ENCODE data around the gene ZNF138.

Gene ZNF138

DNA sequence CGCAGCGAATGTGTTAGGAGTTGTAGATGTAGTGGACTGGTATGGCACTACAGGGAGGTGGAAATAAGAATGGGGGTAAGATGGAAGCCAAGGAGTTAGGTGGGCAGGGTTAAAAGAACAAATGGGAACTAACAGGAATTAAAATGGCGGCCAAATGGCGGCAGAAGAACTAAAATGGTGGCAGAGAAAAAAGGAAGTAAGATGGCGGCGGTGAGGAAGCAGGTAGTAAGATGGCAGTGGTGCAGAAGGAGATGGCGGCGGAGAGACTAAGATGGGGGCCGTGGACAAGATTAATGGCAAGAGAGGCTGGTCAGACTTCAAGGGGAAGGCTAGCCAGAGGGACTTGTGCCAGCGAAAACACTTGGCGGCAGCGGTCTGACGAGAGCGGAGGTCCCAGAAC, 44.5 kb downstream of the ZNF138 start:
- H3K79me2 ChIP-seq (ENCODE audit: low read length): no peaks in the 10 kb centered on the region

GRCh38 chr7:64839910-64840309, 45.7 kb downstream of the ZNF138 start:
- H2AFZ ChIP-seq (ENCODE audit: low read depth, low read length): no peak overlapping the region
- H3K4me1 ChIP-seq (ENCODE audit: low read length): no peaks in the 10 kb centered on the region
- H3K36me3 ChIP-seq (replicated peaks; ENCODE audit: low read depth, low read length): no peaks in the 10 kb centered on the region
- H3K27me3 ChIP-seq (ENCODE audit: low read depth, low read length): no peaks in the 10 kb centered on the region
- TF ChIP-seq CTCF (IDR thresholded peaks at IDR 0.05; ENCODE audit: low read depth, low read length): no peak
- TF ChIP-seq EZH2phosphoT487 (IDR thresholded peaks at IDR 0.05; ENCODE audit: low read depth): no peak
- H3K4me2 ChIP-seq (ENCODE audit: low read length): no peak overlapping the region
- H3K9ac ChIP-seq (ENCODE audit: low read length): no peak overlapping the region
- H3K79me2 ChIP-seq (ENCODE audit: low read length): no peaks in the 10 kb centered on the region
- no peak overlapping the region for H3K27ac ChIP-seq (ENCODE audit: low read length)
- no peaks in the 10 kb centered on the region for H3K9me3 ChIP-seq (ENCODE audit: insufficient read depth, low read length)
- no peaks in the 10 kb centered on the region for H4K20me1 ChIP-seq (ENCODE audit: insufficient read depth, low read length)
- no peak overlapping the region for H3K4me3 ChIP-seq (ENCODE audit: low read length)

More for the DNA sequence above, 44.5 kb downstream of the ZNF138 start:
- no peaks in the 10 kb centered on the region for H4K20me1 ChIP-seq (ENCODE audit: insufficient read depth, low read length)
- H3K27me3 ChIP-seq (ENCODE audit: low read depth, low read length): no peaks in the 10 kb centered on the region
- H3K9ac ChIP-seq (ENCODE audit: low read length): no peak overlapping the region
- H2AFZ ChIP-seq (ENCODE audit: low read depth, low read length): no peak overlapping the region
- no peaks in the 10 kb centered on the region for H3K9me3 ChIP-seq (ENCODE audit: insufficient read depth, low read length)
- no peaks in the 10 kb centered on the region for H3K36me3 ChIP-seq (replicated peaks; ENCODE audit: low read depth, low read length)
- H3K27ac ChIP-seq (ENCODE audit: low read length): no peak overlapping the region
- no peak for TF ChIP-seq CTCF (IDR thresholded peaks at IDR 0.05; ENCODE audit: low read depth, low read length)
- TF ChIP-seq EZH2phosphoT487 (IDR thresholded peaks at IDR 0.05; ENCODE audit: low read depth): no peak
- H3K4me3 ChIP-seq (ENCODE audit: low read length): no peak overlapping the region
- no peaks in the 10 kb centered on the region for H3K4me1 ChIP-seq (ENCODE audit: low read length)
- no peak overlapping the region for H3K4me2 ChIP-seq (ENCODE audit: low read length)

GRCh38 chr7:64849250-64849923, 55.2 kb downstream of the ZNF138 start:
- Histone ChIP-seq H3K27ac (ENCODE audit: low read length) (no peak overlapping the region), H3K27me3 (ENCODE audit: low read depth, low read length) (no peaks in the 10 kb centered on the region), H3K4me3 (ENCODE audit: low read length) (no peak overlapping the region), H3K36me3 (replicated peaks; ENCODE audit: low read depth, low read length) (no peaks in the 10 kb centered on the region), H3K4me2 (ENCODE audit: low read length) (no peak overlapping the region), H4K20me1 (ENCODE audit: insufficient read depth, low read length) (no peaks in the 10 kb centered on the region), H3K9ac (ENCODE audit: low read length) (no peak overlapping the region), H2AFZ (ENCODE audit: low read depth, low read length) (no peak overlapping the region), H3K79me2 (ENCODE audit: low read length) (no peaks in the 10 kb centered on the region), H3K4me1 (ENCODE audit: low read length) (no peaks in the 10 kb centered on the region), H3K9me3 (ENCODE audit: insufficient read depth, low read length) (no peaks in the 10 kb centered on the region)
- no peak for TF ChIP-seq CTCF (IDR thresholded peaks at IDR 0.05; ENCODE audit: low read depth, low read length)

- Histone ChIP-seq H3K27ac (ENCODE audit: low read length) (no peak overlapping the region), H3K4me3 (ENCODE audit: low read length) (no peak overlapping the region), H3K27me3 (ENCODE audit: low read depth, low read length) (no peaks in the 10 kb centered on the region), H3K9ac (ENCODE audit: low read length) (no peak overlapping the region), H3K79me2 (ENCODE audit: low read length) (no peaks in the 10 kb centered on the region), H4K20me1 (ENCODE audit: insufficient read depth, low read length) (no peaks in the 10 kb centered on the region), H3K4me1 (ENCODE audit: low read length) (no peaks in the 10 kb centered on the region), H2AFZ (ENCODE audit: low read depth, low read length) (no peak overlapping the region), H3K4me2 (ENCODE audit: low read length) (no peak overlapping the region), H3K36me3 (replicated peaks; ENCODE audit: low read depth, low read length) (no peaks in the 10 kb centered on the region), H3K9me3 (ENCODE audit: insufficient read depth, low read length) (no peaks in the 10 kb centered on the region)
- TF ChIP-seq EZH2phosphoT487 (IDR thresholded peaks at IDR 0.05; ENCODE audit: low read depth): no peak
Measured at GRCh38 chr7:64849924-64850499, 55.8 kb downstream of the ZNF138 start.
